CD4-positive, alpha-beta T cell treated with Interleukin-4 for 4 hours (primary cell): ENCODE data around the gene GSG1L.

Experiments
- DNase-seq: peaks from one replicate; pipeline ENCODE4 v3.0.0-alpha.2; 2020

The GSG1L gene

GRCh38 chr16:27841061-27841801, 222.3 kb downstream of the GSG1L start:
- no peak for DNase-seq

GRCh38 chr16:27840311-27841060, 223.0 kb downstream of the GSG1L start:
- no peak for DNase-seq

- DNase-seq, result no peak
Observed at GRCh38 chr16:27839419-27839818, 224.1 kb downstream of the GSG1L start.

- no peak for DNase-seq
Observed at GRCh38 chr16:27838536-27839175, 224.9 kb downstream of the GSG1L start.

- no peak for DNase-seq
Observed at GRCh38 chr16:27829975-27830374, 233.5 kb downstream of the GSG1L start.

GRCh38 chr16:27828671-27829070, 234.8 kb downstream of the GSG1L start:
- no peak for DNase-seq

DNA sequence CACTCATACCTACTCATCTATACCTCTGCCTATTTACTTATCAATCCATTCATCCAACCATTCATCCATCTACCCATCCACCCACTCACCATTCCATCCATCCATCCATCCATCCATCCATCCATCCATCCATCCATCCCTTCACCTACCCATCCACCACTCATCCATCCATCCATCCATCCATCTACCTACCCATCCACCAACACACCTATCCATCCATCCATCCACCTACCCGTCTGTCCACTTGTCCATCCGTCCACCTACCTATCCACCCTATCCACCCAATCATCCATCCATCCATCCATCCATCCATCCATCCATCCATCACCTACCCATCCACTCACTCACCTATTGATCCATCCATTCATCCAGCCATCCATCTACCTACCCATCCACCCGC, 235.7 kb downstream of the GSG1L start:
- DNase-seq, result no peak

- no peak for DNase-seq
Observed at GRCh38 chr16:27826893-27827289, 236.6 kb downstream of the GSG1L start.

GRCh38 chr16:27826081-27826892, 237.2 kb downstream of the GSG1L start:
- DNase-seq, result no peak

DNA sequence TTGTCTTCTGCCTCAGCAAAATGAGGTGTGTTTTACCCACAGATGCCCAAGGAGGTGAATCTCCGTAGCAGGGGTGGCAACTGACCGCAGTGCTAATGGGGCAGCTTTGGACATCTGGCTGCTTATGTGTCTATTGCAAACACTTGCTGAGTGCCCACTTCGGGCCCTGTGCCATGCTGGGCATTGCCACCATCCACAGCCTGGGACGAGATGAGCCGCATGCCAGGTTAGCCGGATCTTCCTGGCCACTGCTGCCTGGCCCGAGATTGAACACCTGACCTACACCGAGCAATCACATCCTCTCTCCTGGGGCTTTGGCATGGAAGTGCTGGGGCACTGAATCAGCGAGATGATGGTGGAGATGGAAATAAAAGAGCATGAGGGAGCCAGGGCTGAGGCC, 238.7 kb downstream of the GSG1L start:
- no peak for DNase-seq

DNA sequence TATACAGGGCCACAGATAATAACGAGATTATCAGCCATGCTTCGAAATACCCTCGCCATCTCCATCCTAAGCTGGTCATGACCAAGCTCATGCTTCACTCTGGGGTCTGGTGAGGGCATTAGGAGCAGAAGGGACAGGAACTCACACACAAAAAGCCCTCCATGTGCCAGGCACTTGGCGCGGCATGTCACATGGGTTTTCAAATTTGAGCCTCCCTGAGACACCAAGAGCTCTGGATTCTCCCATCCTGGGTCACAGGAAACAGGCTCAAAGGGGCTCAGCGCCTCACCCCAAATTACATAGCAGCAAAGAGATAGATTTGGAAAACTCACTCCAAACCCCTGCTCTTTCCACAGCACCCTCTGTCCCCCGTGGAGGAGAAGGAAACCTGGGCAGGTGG, 239.5 kb downstream of the GSG1L start:
- DNase-seq, result no peak

GRCh38 chr16:27823421-27823820, 240.1 kb downstream of the GSG1L start:
- no peak for DNase-seq

DNA sequence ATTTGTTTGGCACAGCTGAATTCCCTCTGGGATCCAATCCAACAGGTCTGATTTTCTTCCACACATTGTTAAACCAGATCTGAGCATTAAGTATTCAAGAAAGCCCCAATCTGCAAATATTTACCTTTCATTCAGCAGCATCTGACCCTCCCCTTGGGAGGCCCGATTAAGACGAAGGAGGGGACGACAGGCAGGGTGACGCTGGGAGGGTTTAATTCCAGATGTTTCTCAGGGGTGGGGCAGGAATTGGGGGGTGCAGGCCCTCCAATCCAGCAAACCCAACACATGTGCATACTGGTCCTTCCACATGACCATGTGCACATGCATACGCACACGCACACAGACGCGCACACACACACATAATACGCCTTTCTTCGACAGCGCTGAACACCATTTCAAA, 240.5 kb downstream of the GSG1L start:
- DNase-seq, result no peak

DNA sequence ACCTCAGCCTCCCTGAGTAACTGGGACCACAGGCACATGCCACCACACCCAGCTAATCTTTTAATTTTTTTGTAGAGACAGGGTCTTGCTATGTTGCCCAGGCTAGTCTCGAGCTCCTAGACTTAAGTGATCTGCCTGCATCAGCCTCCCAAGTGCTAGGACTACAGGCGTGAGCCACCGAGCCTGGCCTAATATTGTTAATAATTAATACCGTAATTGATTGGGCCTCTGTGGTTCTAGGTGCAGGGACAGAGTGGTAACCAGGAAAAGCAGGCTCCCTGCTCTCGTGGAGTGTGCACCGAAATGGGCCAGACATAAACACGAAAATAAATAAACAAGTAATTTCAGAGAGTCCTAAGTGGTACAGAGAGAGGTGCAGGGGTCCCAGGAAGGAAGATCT, 241.0 kb downstream of the GSG1L start:
- no peak for DNase-seq

DNA sequence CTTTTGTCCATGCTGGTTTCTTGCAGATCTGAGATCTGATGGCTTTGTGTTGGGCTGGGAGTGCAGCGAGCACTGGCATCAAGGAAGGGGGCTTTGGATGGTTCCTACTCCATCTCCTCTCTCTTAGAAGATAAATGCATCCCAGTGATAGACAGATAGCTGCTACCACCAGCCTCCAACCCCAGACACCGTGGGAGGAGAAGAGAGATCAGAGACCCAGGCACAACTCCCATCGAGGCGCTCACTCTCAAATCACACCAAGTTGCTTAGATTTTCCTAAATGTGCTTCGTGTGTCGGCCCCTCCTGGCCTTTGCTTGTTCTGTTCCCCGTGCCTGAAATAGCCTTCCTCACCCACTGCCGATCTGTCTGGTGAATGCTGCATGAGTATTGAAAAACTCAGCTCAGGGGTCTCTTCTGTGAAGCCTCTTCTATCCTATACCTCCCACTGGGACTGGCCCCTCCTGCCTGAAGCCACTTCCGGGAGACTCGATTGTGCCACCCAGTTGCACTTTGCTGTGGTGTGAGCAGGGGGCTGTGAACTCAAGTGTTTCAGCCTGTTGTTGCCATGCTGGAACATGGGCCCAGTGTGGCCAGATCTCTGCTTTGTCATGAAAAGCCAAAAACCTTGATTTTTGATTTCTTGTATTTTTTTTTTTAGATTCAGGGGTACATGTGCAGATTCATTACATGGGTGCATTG, 242.7 kb downstream of the GSG1L start:
- no peak for DNase-seq

DNA sequence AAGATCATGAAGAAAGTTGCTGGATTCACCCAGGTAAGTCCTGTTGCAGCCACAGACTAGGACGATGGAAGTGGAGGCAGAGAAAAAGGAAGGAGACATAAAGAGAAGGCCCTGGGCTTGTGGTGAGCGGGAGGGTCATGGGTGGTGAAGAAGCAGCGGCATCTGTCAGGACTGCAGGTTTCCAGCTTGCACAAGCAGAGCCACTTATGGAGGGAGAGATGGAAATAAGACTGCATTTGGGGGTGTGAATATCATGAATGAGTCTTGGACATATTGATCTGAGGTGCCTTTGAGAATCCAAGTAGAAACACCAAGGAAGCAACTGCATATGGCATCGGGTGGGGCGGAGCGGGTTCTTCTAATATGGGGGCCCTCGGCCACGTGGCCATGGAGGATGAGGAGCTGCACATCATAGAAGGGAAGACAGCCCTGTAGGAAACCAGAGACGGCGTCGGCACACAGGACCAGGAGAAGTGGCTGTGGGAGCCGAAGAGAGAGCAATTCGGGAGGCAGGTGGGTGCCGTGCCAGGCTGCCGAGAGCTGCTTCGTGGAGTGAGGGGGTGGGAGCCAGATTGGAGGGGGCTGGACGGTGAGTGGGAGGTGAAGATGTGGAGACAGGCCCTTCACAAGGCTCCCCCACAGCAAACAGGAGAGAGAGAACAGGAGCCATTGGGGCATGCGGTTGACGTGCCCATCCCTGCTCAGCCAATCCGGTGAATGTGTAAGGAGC, 243.5 kb downstream of the GSG1L start:
- no peak for DNase-seq

DNA sequence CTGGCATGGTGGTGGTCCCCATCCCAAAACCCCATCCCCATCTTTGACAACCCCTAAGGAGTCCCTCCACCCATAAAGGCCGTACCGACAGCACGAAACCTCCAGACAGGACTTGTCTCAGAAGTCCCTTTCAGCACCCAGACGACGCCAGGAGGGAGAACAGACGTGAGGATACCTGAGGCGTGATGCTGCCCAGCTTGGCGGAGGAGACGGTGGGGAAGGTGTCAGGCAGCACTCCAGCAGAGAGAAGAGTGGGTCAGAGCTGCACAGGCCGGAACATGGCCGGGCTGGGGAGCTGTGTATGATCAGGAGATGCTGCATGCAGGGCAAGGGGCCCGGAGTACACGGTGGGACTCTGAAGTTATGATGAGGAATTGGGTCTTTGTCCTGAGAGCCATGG, 244.2 kb downstream of the GSG1L start:
- DNase-seq, result no peak

DNA sequence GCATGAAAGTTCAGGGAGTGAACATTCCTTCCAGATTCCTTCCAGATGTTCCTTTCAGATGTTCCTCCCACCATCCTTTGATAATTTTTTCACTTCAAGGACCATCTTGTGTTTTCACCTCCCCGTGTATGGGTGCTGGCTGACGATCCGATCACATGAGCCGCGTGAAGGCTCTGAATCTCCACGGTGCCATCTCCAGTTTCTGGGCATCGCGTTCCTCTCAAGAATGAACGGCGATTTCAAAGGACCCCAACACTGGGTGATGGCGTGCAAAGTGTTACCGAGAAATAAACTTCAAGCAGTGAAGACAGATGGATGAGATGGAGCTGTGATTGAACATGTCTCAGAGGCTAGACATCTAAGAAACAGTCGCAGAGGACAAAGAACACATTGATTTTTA, 245.3 kb downstream of the GSG1L start:
- no peak for DNase-seq

GRCh38 chr16:27817038-27817437, 246.5 kb downstream of the GSG1L start:
- no peak for DNase-seq

DNA sequence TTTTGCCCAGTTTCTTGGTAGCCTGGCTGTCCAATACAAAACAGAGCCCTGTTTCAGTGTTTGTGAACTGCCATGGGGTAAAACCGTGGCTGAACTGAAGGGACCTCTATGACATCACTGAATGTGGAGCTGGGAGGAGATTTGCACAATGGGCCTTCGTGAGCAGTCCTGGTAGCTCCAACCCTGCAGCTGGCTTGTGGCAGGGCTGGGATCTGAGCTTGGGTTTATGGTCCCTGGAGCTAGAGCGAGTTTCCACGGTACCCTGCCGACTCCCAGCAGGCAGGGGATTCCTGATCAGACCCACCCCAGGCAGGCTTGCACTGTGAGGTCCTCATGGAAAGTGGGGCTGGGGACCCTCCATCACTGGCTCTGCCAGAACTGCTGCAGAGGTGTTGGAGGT, 247.0 kb downstream of the GSG1L start:
- no peak for DNase-seq

DNA sequence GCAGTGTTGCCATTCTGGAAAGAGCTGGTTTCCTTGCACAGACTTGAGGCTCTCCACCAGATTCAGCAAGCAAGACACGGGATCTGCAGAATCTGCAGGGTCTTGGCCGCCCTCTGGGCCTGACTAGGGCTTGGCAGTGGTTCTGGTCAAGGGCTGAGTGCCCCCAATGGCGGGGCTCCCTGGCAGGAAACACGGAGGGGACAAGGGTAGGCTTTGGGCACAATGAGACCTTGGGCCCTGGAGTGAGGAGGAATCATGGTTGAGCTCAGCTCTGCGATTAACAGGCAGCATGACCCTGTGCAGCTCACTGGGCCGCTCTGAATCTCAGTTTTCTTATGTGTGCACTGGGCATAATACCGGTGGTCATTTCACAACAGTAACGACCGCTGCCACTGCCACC, 249.9 kb downstream of the GSG1L start:
- DNase-seq, result no peak

DNA sequence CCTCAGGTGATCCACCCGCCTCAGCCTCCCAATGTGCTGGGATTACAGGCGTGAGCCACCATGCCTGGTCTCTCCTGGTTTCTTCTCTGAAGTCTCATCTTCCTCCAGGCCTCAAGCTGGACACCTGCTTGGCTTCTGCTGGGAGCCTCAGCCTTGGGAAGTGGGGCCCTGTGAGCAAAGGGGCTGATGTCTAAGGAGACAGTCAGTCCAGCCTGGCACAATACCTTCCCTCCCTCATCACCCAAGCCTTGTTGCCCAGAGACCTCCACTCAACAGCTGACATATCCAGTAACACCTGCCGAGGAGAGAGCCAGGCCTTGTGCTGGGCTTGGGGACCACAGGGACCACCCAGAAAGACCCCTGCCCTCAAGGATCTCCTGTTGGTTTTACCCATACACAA, 251.6 kb downstream of the GSG1L start:
- DNase-seq, result no peak
